ENCODE measurements around the gene NIPSNAP2.
"Not testable (repeated sequence)": the region's sequence is repeated elsewhere in the genome, so short reads cannot be mapped to it uniquely, and the experiment has no call there.

DNA sequence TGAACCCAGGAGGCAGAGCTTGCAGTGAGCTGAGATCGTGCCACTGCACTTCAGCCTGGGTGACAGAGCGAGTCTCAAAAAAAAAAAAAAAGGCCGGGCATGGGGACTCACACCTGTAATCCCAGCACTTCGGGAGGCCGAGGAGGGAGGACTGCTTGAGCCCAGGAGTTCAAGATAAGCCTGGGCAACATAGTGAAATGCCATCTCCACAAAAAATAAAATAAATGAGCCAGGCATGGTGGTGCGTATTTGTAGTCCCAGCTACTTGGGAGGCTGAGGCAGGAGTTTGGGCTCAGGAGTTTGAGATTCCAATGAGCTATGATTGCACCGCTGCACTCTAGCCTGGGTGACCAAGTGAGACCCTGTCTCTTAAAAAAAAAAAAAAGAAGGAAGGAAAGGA, 68.2 kb downstream of the NIPSNAP2 start:
- TF ChIP-seq POLR2AphosphoS5 (IDR thresholded peaks at IDR 0.05; ENCODE audit: borderline replicate concordance, low read depth, low read length); EZH2 (IDR thresholded peaks at IDR 0.05): not testable (repeated sequence)
